GM12878 (cell line): ENCODE data around the gene EIF1AD. TPM values are rescaled to one million over a fixed set of nuclear protein-coding genes. Genes with fewer than 3 reads are reported as not detected.
A peak's percentile ranks its signal among the peaks of the same experiment; 100 is the strongest.

Experiments used
- ATAC-seq: fragments of 200-7000 bp; cut with Tn5 transposase; 3 replicates; pipeline ENCODE4 v1.9.1; 2020; ENCODE audit warnings: mild to moderate bottlenecking, moderate library complexity
- BruUV-seq: library from RNA; stranded (reverse); fragments of 400-500 nt; replicated peaks from 2 replicates; lab custom pipeline; 2021; lab: Mats Ljungman, UMichigan
- CTCF ChIA-PET: fragments of 300-600 bp; sonication (Branson Sonifier 250); formaldehyde crosslinking; extraction: SDS; loops from one replicate; lab custom pipeline; 2021; ENCODE audit warnings: inconsistent platforms; lab: Yijun Ruan, JAX
- POLR2A ChIA-PET: fragments of 350-600 bp; formaldehyde crosslinking; extraction: SDS; loops from one replicate; lab custom pipeline; 2021; ENCODE audit warnings: inconsistent platforms; lab: Charles Lee
- RAD21 ChIA-PET: fragments of 300-600 bp; sonication (Branson Sonifier 250); formaldehyde crosslinking; loops from one replicate; lab custom pipeline; 2023; ENCODE audit warnings: antibody characterized with exemption; ENCODE audit not compliant: unreplicated experiment; lab: Charles Lee
- SMC1A ChIA-PET: fragments of 300-600 bp; sonication (Branson Sonifier 250); formaldehyde crosslinking; loops from one replicate; lab custom pipeline; 2023; ENCODE audit not compliant: unreplicated experiment, uncharacterized antibody; lab: Charles Lee
- DNase-seq: peaks from one replicate; pipeline ENCODE4 v3.0.0-alpha.2; 2011; ENCODE audit warnings: low read depth, low spot score
- FAIRE-seq: peaks from 3 replicates; lab custom pipeline; 2011; peaks lifted over from hg19 to GRCh38; lab: Jason Lieb, UNC
- H2AFZ ChIP-seq: 2 replicates; pipeline ENCODE4 v1.6.0; 2011; ENCODE audit warnings: low read depth, low read length, control low read depth; ENCODE audit not compliant: control insufficient read depth
- H3K27ac ChIP-seq: 2 replicates; pipeline ENCODE4 v1.5.1; 2011; ENCODE audit warnings: control low read depth; ENCODE audit not compliant: control insufficient read depth, insufficient read depth
- H3K27me3 ChIP-seq, 2 experiments: replicated peaks in 1 of 2; 2 replicates each; pipeline versions ENCODE4 v1.6.0 to v1.6.1; 2011; ENCODE audit warnings: low read length in 1 of 2; ENCODE audit not compliant: control insufficient read depth in 2 of 2, insufficient read depth in 2 of 2
- H3K36me3 ChIP-seq, 2 experiments: 2 replicates each; pipeline ENCODE4 v1.5.1; 2011; ENCODE audit warnings: low read length in 1 of 2; ENCODE audit not compliant: control insufficient read depth in 2 of 2, insufficient read depth in 2 of 2
- H3K4me1 ChIP-seq: 2 replicates; pipeline ENCODE4 v1.6.1; 2011; ENCODE audit warnings: mild to moderate bottlenecking, low read length, moderate library complexity, mixed read lengths; ENCODE audit not compliant: control insufficient read depth, insufficient read depth
- H3K4me2 ChIP-seq: 2 replicates; pipeline ENCODE4 v1.6.0; 2011; ENCODE audit warnings: control low read depth; ENCODE audit not compliant: control insufficient read depth, insufficient read depth
- H3K4me3 ChIP-seq: fragments of 200-600 bp; sonication (generic); 2 replicates; pipeline ENCODE4 v1.5.1; 2016
- H3K79me2 ChIP-seq: 2 replicates; pipeline ENCODE4 v1.6.0; 2011; ENCODE audit warnings: low read length; ENCODE audit not compliant: control insufficient read depth, insufficient read depth
- H3K9ac ChIP-seq: 2 replicates; pipeline ENCODE4 v1.8.0; 2011; ENCODE audit warnings: low read length, control low read depth, mixed read lengths; ENCODE audit not compliant: control insufficient read depth, insufficient read depth
- H3K9me3 ChIP-seq: replicated peaks from 3 replicates; pipeline ENCODE4 v1.5.1; 2011; ENCODE audit warnings: mild to moderate bottlenecking, low read length; ENCODE audit not compliant: control insufficient read depth, insufficient read depth
- H4K20me1 ChIP-seq: 2 replicates; pipeline ENCODE4 v1.6.0; 2011; ENCODE audit not compliant: control insufficient read depth, insufficient read depth
- CEBPB ChIP-seq, 2 experiments: fragments of 150-350 bp in 1 of 2; IDR thresholded peaks; 2 replicates each; pipeline ENCODE4 v1.6.1; 2012 to 2014; ENCODE audit warnings: low read depth in 2 of 2, low read length in 2 of 2, borderline replicate concordance in 1 of 2, inconsistent platforms in 1 of 2
- IKZF2 ChIP-seq, 2 experiments: fragments of 450-650 bp; IDR thresholded peaks; 2 replicates each; pipeline ENCODE4 v1.6.1; 2017; ENCODE audit warnings: mild to moderate bottlenecking in 2 of 2, moderate library complexity in 2 of 2
- PAX8 ChIP-seq: fragments of 450-650 bp; IDR thresholded peaks from 2 replicates; pipeline ENCODE4 v1.6.1; 2017; ENCODE audit warnings: mild to moderate bottlenecking, moderate library complexity
- POLR2AphosphoS2 ChIP-seq: IDR thresholded peaks from 2 replicates; pipeline ENCODE4 v1.6.1; 2011; ENCODE audit warnings: low read depth, mild to moderate bottlenecking, low read length, improper control_type of control experiment, moderate library complexity
- POU2F2 ChIP-seq: IDR thresholded peaks from 3 replicates; pipeline ENCODE4 v1.6.1; 2011; ENCODE audit warnings: low read depth, mild to moderate bottlenecking, low read length, borderline replicate concordance
- WGBS: methylation state at CpG from one replicate; pipeline ENCODE4 v1.1.6; 2016; ENCODE audit warnings: low lambda C conversion rate; ENCODE audit not compliant: insufficient replicate concordance, insufficient coverage; ENCODE audit errors: missing lambda C conversion rate; 5-methylcytosine and 5-hydroxymethylcytosine counted together
- in situ Hi-C: fragments of 300-500 bp; cut with MboI; formaldehyde crosslinking; loops from 9 replicates; pipeline ENCODE4 v1.14.3; 2018; ENCODE audit warnings: mixed read lengths
- intact Hi-C: fragments of 100-400 bp; cut with micrococcal nuclease; formaldehyde crosslinking; loops from one replicate; pipeline ENCODE4 v1.14.2; 2022; ENCODE audit not compliant: unreplicated experiment
- polyA plus RNA-seq, 11 experiments: library from polyadenylated mRNA; depleted of rRNA in 4 of 11; unstranded in 6 of 11; stranded (reverse) in 5 of 11; fragments of >200 nt; fragmentation: Nextera tagmentation in 4 of 11; fragmentation: Illumina TruSeq in 1 of 11; extraction: Ambion mirVana in 4 of 11; extraction: Trizol in 1 of 11; gene quantifications; 1 replicate in 1 of 11; 2 replicates in 10 of 11; pipeline versions ENCODE4 v1.2.1 to v1.2.3, GENCODE V29; 2011 to 2016; ENCODE audit warnings: inconsistent platforms in 2 of 11, missing spikeins in 2 of 11, low read depth in 1 of 11
- total RNA-seq, 4 experiments: library from RNA; depleted of rRNA in 3 of 4; stranded (reverse); fragments of >200 nt in 3 of 4; fragmentation: Illumina TruSeq in 1 of 4; extraction: Trizol in 1 of 4; gene quantifications; 2 replicates each; pipeline versions ENCODE4 v1.2.1 to v1.2.3, GENCODE V29; 2013 to 2021
- TF ChIP-seq, protein P1 (sequence below): IDR thresholded peaks from 2 replicates; pipeline ENCODE4 v1.6.1; 2011; ENCODE audit warnings: borderline replicate concordance, low read depth, mild to moderate bottlenecking, moderate library complexity, low read length; ENCODE audit not compliant: insufficient read depth, poor library complexity, severe bottlenecking

EIF1AD gene
- total and polyA plus RNA-seq, 10 of the 15 experiments (the other 5 are each of a cell fraction or from before 2014, with no cell fraction given), result 31.6 to 56.8 (median 39.5) TPM

DNA sequence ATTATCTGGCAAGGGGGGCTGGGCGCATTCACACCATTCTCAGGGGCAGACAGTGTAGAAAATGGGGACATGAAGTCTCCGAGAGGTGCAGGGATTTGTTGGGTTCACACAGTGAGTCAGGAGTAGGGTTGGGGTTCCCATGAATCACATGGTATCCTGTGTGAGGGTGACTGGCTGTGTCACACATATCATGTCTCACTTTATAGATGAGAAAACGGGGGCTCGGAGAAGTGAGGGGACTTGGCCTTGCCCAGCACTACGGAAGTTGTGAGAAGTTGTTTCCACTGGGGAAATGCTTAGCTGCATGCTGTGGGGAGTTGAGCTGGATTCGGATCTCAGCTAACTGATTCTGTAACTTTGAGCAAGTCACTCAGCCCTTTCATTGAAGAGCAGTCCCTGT lies 42.8 kb upstream of the EIF1AD start:
- POLR2A ChIA-PET, result interaction anchor here (0.6 to 1.8 kb wide), 6 partner anchors 9 to 92 kb away, joined by 3 to 6 read pairs (median 4); no protein-coding TSS in a partner anchor
- DNase-seq, result no peak

DNA sequence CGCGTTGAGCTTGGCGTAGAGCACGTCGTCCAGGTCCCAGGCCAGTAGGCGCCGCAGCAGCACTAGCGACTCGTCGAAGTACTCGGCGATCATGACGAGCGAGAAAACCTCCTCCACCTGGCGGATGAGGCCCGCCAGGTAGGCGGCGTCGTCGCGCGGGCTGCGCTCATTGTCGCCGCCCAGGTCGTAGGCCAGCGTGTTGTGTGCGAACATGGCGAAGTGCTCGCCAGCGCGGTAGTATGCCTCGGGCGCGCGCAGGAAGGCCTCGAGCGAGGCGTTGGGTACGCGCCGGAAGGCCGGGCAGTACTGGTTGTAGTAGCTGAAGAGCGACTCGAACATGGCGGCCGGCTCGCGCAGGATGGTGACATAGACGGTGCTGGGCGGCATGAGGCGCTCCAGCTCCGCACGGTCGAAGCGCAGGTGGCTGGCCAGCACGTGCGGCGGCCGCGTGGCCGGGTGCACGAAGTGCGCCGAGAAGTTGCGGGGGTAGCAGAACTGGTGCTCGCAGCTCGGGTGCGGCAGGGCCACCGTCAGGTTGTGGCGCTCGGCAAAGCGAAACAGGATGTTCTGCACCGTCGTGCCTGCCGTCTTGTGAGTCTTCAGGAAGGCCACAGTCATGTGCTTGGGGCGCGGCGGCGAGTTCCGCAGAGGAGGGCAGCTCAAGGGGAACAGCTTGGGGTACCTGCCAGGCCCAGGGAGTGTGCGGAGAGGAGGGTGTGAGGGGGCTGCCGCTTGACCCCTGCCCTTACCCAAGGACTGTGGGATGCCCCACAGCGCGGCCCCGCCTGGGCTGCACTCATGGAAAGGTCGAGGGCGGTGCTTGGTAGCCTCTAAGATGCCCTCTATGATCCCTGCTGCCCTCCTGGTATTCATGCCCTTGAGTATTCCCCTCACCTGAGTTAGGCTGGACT lies 41.3 kb upstream of the EIF1AD start:
- ChIA-PET CTCF (interaction anchor here (1.3 to 5.0 kb wide), 6 partner anchors 11 to 331 kb away, joined by 5 to 71 read pairs (median 38); partner anchors contain the start of genes CATSPER1, KAT5, PACS1 and SF3B2), SMC1A (interaction anchor here (0.7 to 2.8 kb wide), 6 partner anchors 17 to 93 kb away, joined by 3 to 16 read pairs (median 8); partner anchors contain the start of gene CATSPER1)
- H3K4me1 ChIP-seq, result peaks cover 2% of the 10 kb centered on the region; the same call in 1 of the 2 replicates
- no peak for FAIRE-seq
- TF ChIP-seq POLR2AphosphoS2, result no peak
- TF ChIP-seq, protein P1, sequence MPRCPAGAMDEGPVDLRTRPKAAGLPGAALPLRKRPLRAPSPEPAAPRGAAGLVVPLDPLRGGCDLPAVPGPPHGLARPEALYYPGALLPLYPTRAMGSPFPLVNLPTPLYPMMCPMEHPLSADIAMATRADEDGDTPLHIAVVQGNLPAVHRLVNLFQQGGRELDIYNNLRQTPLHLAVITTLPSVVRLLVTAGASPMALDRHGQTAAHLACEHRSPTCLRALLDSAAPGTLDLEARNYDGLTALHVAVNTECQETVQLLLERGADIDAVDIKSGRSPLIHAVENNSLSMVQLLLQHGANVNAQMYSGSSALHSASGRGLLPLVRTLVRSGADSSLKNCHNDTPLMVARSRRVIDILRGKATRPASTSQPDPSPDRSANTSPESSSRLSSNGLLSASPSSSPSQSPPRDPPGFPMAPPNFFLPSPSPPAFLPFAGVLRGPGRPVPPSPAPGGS, result peak; percentile 98
- TF ChIP-seq, all 136 proteins: peak for 1
- Histone ChIP-seq H2AFZ (no peak overlapping the region), H3K27ac (no peak overlapping the region), H3K9me3 (no peaks in the 10 kb centered on the region), H3K36me3 (no peaks in the 10 kb centered on the region), H3K4me2 (no peak overlapping the region), H4K20me1 (no peaks in the 10 kb centered on the region), H3K9ac (no peak overlapping the region), H3K4me3 (no peak overlapping the region), H3K79me2 (no peaks in the 10 kb centered on the region), H3K27me3 (no peaks in the 10 kb centered on the region)
- DNase-seq (no peak), ATAC-seq (no peak)
- BruUV-seq, result no TSS peak
- in situ Hi-C loops, result no loop called here
- RAD21 ChIA-PET, result no interaction called here
- 91% methylated on average over 71 of the region's 88 CpGs for WGBS
- intact Hi-C loops, result no loop called here
- POLR2A ChIA-PET, result interaction anchor here (0.9 to 1.8 kb wide), 3 partner anchors 11 to 25 kb away, joined by 3 to 6 read pairs (median 3); no protein-coding TSS in a partner anchor

More for the DNA sequence above, 42.8 kb upstream of the EIF1AD start:
- FAIRE-seq, result no peak
- no peak; the same call in 2 of the 3 replicates for ATAC-seq
- RAD21 ChIA-PET, result interaction anchor here (0.6 to 1.6 kb wide), 16 partner anchors 9 to 1685 kb away, joined by 3 to 7 read pairs (median 4); partner anchors contain the start of genes BANF1, CCDC85B, KAT5 and MUS81
- no peak overlapping the region for H3K27ac ChIP-seq
- no peaks in the 10 kb centered on the region for H4K20me1 ChIP-seq
- WGBS, result 4% methylated on average over 6 of the region's 6 CpGs
- H2AFZ ChIP-seq, result peak overlapping the region; percentile 25
- CTCF ChIA-PET, result interaction anchor here (0.6 to 5.0 kb wide), 46 partner anchors 8 to 333 kb away, joined by 3 to 71 read pairs (median 5); partner anchors contain the start of genes BANF1, CATSPER1, CCDC85B and EIF1AD
- H3K9ac ChIP-seq, result no peak overlapping the region
- H3K36me3 ChIP-seq, result no peaks in the 10 kb centered on the region
- peaks cover 2% of the 10 kb centered on the region; the same call in 1 of the 2 replicates for H3K4me1 ChIP-seq
- H3K27me3 ChIP-seq, result no peaks in the 10 kb centered on the region
- TF ChIP-seq POU2F2 (no peak), PAX8 (no peak), IKZF2 (IDR thresholded peaks at IDR 0.05) (no peak), CEBPB (IDR thresholded peaks at IDR 0.05; ENCODE audit: borderline replicate concordance in 1 of 2, low read depth in 2 of 2, low read length in 2 of 2) (no peak)
- no peaks in the 10 kb centered on the region for H3K79me2 ChIP-seq
- in situ Hi-C loops (no loop called here), intact Hi-C loops (no loop called here)
- no TSS peak for BruUV-seq
- no peak overlapping the region for H3K4me3 ChIP-seq
- H3K9me3 ChIP-seq, result no peaks in the 10 kb centered on the region
- SMC1A ChIA-PET, result interaction anchor here (1.0 to 2.8 kb wide), 14 partner anchors 9 to 91 kb away, joined by 3 to 16 read pairs (median 6); partner anchors contain the start of gene CATSPER1
- peak overlapping the region; percentile 47; the same call in 1 of the 2 replicates for H3K4me2 ChIP-seq
